ENCODE results near the gene NPTX1. TPM values are rescaled to one million over a fixed set of nuclear protein-coding genes. Genes with fewer than 3 reads are reported as not detected.

Gene NPTX1
- total and polyA plus RNA-seq, 9 of the 15 experiments (the other 6 are each of a cell fraction or from before 2014, with no cell fraction given), result 0.04 TPM; not detected in 8

DNA sequence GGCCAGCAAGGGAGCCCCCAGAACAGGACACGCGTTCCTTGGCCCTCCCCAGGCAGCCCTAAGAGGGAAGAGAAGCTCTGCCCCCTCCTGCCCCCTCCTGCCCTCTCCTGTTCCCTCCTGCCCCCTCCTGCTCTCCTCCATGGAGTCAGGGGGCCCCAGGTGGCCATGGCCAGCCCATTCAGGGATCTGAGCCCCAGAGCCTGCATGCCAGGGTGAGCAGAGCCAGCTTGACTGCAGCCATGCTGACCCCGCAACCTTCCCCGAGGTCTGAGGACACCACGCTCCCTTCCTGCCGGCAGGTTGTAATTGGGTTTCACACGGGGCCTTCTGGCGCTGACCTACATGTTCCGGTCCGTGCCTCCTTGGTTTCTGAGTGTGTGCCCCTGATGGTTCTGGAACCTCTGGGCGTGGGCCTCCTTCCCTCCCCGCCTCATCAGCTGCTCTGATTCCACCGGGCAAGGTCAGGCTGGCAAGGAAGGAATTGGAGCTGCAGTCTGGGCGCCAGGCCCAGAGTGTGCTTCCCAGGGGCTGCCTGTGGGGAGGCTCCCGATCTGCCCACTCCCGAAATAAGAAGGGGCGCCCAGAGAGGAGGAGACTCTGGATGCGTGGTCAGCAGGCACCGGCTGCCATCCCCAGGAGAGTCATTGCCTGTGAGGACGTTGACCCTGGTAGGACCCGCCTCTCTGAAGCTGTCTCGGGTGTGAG lies 23.7 kb upstream of the NPTX1 start (continued):
- TF ChIP-seq, protein P1, sequence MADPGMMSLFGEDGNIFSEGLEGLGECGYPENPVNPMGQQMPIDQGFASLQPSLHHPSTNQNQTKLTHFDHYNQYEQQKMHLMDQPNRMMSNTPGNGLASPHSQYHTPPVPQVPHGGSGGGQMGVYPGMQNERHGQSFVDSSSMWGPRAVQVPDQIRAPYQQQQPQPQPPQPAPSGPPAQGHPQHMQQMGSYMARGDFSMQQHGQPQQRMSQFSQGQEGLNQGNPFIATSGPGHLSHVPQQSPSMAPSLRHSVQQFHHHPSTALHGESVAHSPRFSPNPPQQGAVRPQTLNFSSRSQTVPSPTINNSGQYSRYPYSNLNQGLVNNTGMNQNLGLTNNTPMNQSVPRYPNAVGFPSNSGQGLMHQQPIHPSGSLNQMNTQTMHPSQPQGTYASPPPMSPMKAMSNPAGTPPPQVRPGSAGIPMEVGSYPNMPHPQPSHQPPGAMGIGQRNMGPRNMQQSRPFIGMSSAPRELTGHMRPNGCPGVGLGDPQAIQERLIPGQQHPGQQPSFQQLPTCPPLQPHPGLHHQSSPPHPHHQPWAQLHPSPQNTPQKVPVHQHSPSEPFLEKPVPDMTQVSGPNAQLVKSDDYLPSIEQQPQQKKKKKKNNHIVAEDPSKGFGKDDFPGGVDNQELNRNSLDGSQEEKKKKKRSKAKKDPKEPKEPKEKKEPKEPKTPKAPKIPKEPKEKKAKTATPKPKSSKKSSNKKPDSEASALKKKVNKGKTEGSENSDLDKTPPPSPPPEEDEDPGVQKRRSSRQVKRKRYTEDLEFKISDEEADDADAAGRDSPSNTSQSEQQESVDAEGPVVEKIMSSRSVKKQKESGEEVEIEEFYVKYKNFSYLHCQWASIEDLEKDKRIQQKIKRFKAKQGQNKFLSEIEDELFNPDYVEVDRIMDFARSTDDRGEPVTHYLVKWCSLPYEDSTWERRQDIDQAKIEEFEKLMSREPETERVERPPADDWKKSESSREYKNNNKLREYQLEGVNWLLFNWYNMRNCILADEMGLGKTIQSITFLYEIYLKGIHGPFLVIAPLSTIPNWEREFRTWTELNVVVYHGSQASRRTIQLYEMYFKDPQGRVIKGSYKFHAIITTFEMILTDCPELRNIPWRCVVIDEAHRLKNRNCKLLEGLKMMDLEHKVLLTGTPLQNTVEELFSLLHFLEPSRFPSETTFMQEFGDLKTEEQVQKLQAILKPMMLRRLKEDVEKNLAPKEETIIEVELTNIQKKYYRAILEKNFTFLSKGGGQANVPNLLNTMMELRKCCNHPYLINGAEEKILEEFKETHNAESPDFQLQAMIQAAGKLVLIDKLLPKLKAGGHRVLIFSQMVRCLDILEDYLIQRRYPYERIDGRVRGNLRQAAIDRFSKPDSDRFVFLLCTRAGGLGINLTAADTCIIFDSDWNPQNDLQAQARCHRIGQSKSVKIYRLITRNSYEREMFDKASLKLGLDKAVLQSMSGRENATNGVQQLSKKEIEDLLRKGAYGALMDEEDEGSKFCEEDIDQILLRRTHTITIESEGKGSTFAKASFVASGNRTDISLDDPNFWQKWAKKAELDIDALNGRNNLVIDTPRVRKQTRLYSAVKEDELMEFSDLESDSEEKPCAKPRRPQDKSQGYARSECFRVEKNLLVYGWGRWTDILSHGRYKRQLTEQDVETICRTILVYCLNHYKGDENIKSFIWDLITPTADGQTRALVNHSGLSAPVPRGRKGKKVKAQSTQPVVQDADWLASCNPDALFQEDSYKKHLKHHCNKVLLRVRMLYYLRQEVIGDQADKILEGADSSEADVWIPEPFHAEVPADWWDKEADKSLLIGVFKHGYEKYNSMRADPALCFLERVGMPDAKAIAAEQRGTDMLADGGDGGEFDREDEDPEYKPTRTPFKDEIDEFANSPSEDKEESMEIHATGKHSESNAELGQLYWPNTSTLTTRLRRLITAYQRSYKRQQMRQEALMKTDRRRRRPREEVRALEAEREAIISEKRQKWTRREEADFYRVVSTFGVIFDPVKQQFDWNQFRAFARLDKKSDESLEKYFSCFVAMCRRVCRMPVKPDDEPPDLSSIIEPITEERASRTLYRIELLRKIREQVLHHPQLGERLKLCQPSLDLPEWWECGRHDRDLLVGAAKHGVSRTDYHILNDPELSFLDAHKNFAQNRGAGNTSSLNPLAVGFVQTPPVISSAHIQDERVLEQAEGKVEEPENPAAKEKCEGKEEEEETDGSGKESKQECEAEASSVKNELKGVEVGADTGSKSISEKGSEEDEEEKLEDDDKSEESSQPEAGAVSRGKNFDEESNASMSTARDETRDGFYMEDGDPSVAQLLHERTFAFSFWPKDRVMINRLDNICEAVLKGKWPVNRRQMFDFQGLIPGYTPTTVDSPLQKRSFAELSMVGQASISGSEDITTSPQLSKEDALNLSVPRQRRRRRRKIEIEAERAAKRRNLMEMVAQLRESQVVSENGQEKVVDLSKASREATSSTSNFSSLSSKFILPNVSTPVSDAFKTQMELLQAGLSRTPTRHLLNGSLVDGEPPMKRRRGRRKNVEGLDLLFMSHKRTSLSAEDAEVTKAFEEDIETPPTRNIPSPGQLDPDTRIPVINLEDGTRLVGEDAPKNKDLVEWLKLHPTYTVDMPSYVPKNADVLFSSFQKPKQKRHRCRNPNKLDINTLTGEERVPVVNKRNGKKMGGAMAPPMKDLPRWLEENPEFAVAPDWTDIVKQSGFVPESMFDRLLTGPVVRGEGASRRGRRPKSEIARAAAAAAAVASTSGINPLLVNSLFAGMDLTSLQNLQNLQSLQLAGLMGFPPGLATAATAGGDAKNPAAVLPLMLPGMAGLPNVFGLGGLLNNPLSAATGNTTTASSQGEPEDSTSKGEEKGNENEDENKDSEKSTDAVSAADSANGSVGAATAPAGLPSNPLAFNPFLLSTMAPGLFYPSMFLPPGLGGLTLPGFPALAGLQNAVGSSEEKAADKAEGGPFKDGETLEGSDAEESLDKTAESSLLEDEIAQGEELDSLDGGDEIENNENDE (IDR thresholded peaks at IDR 0.05; ENCODE audit: low read depth, low read length), result no peak
- TF ChIP-seq, protein P2, sequence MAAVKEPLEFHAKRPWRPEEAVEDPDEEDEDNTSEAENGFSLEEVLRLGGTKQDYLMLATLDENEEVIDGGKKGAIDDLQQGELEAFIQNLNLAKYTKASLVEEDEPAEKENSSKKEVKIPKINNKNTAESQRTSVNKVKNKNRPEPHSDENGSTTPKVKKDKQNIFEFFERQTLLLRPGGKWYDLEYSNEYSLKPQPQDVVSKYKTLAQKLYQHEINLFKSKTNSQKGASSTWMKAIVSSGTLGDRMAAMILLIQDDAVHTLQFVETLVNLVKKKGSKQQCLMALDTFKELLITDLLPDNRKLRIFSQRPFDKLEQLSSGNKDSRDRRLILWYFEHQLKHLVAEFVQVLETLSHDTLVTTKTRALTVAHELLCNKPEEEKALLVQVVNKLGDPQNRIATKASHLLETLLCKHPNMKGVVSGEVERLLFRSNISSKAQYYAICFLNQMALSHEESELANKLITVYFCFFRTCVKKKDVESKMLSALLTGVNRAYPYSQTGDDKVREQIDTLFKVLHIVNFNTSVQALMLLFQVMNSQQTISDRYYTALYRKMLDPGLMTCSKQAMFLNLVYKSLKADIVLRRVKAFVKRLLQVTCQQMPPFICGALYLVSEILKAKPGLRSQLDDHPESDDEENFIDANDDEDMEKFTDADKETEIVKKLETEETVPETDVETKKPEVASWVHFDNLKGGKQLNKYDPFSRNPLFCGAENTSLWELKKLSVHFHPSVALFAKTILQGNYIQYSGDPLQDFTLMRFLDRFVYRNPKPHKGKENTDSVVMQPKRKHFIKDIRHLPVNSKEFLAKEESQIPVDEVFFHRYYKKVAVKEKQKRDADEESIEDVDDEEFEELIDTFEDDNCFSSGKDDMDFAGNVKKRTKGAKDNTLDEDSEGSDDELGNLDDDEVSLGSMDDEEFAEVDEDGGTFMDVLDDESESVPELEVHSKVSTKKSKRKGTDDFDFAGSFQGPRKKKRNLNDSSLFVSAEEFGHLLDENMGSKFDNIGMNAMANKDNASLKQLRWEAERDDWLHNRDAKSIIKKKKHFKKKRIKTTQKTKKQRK (IDR thresholded peaks at IDR 0.05; ENCODE audit: borderline replicate concordance, low read depth, low read length), result no peak
- no peak for TF ChIP-seq TCF7L2 (IDR thresholded peaks at IDR 0.05; ENCODE audit: low read depth, low read length)
